GM12865 (cell line): Measurements from ENCODE around the gene ARHGAP11A.

Source experiments
- DNase-seq: peaks from one replicate; pipeline ENCODE4 v3.0.0; 2010; ENCODE audit warnings: low read depth
- H3K4me3 ChIP-seq: 2 replicates; pipeline ENCODE4 v1.5.1; 2011; ENCODE audit warnings: mild to moderate bottlenecking, low read depth, low read length, control low read depth
- TF ChIP-seq, protein P1 (sequence below): IDR thresholded peaks from 2 replicates; pipeline ENCODE4 v1.5.1; 2011; ENCODE audit warnings: low read length, control low read depth, low read depth, inconsistent platforms; ENCODE audit not compliant: insufficient read depth; ENCODE audit errors: missing control alignments

Gene ARHGAP11A

DNA sequence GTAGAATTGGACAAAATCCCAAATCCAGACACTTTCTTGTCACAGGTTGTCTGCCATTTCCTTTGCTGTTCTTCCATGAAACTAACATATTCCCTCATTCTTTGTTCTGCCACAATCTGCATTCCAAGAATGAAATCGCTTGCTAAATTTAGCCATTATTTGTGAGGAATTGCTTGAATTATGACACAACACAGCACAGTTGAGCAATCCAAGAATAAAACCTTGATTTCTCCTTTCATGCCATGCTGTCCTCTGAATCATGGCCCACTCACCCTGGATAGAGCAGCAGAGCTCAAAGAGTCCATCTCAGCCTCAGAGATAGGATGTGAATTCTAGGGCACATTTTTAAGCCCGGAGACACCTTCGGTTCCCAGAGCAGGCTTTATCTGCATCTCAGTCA, 67.3 kb downstream of the ARHGAP11A start:
- TF ChIP-seq, protein P1, sequence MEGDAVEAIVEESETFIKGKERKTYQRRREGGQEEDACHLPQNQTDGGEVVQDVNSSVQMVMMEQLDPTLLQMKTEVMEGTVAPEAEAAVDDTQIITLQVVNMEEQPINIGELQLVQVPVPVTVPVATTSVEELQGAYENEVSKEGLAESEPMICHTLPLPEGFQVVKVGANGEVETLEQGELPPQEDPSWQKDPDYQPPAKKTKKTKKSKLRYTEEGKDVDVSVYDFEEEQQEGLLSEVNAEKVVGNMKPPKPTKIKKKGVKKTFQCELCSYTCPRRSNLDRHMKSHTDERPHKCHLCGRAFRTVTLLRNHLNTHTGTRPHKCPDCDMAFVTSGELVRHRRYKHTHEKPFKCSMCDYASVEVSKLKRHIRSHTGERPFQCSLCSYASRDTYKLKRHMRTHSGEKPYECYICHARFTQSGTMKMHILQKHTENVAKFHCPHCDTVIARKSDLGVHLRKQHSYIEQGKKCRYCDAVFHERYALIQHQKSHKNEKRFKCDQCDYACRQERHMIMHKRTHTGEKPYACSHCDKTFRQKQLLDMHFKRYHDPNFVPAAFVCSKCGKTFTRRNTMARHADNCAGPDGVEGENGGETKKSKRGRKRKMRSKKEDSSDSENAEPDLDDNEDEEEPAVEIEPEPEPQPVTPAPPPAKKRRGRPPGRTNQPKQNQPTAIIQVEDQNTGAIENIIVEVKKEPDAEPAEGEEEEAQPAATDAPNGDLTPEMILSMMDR: no peak
- DNase-seq: no peak
- no peak overlapping the region for H3K4me3 ChIP-seq

DNA sequence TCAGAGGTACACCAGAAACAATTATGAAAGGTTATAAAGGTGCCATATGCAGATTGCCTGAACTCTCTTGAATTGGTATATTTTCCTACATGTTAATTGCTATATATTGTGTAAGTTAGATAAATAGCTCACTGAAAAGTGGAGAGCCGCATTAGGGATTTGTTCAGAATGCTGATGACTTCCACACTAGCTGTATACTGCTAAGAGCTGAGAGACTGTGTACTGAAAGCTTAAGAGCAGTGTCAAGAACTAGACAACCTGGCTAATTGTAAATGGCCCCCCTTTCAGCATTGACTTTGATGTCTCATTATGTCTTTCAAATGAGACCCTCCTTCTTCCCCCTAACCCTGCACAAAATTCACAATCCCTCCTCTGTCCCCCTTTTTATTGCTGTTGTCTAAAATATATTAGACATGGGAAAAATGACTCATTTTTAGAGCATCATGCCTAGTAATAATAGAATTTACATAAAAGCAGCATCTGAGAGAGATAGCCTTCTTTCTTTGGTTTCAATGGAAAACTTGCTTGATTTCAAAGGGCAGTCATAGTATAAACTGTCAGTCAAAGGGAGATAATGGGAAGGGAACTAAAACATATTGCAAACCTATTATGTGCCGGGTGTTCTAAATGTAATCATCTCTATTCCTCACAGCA, 67.8 kb downstream of the ARHGAP11A start:
- H3K4me3 ChIP-seq: no peak overlapping the region
- DNase-seq: no peak
- TF ChIP-seq, protein P1: no peak

DNA sequence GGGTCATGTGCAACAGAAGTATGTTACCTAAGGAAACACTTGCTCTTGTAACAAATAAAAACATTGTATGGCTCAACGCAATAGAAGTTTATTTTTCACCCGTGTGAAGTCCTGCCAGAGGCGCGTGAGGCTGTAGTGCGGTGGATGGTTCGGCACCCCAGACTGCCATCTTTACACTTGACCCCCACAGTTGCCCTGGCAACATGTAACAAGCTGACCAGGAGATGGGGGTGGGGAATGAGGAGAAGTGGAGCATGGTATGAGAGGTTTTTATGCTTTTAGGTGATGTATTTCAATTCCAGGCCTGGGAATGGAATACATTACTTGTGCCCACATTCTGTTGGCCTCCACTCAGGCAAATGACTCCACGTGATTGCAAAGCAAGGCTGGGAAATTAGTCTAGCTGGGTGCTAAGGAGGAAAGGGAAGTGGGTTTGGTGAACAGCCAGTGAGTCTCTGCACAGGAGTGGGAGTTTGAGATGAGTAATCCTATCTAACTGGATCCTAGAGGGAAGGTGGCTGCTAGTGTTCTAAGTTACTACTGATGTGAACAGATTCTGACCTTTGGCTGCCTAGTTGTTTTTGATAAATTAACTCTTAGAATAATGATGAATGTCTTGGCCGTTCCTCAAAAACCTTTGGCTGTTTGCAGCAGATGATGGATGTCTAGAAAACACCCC, 68.7 kb downstream of the ARHGAP11A start:
- TF ChIP-seq, protein P1: no peak
- peak; percentile 21 for DNase-seq
- no peak overlapping the region for H3K4me3 ChIP-seq

DNA sequence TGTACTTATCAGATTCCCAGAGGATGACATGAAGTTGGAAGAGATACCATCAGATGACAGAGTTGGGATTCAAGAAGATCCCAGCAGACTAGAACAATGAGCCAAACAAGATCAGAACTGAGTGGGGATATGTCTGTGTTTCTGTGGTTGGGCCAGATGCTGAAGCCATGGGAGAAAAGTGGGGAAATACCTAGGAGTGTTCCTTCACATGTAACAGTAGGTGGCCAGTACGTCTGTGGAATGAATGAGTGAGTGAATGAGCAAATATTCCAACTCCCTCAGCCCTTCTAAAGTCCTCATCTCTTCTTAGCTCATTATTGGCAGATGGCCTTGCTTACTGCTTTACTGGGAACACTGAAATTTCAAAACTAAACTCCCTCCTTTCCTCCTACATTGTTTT, 70.3 kb downstream of the ARHGAP11A start:
- no peak overlapping the region for H3K4me3 ChIP-seq
- TF ChIP-seq, protein P1: no peak
- DNase-seq: no peak

DNA sequence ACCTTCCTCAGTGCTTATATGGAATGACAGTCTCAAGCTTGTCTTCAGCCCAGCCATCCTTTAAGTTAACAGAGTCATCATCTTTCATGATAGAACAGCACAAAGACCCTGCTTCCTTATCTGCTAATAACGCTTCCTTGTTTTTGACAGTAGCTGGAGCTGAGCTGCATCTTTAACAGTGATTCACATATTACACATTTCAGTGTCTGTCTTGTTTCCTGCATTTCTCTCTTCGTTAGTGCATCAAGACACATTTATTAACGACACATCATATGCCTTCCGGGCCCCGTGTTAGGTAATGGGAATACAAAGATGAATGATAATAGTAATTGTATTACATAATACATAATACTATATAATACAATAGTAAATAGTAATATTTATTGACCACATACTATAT, 72.3 kb downstream of the ARHGAP11A start:
- DNase-seq: no peak
- TF ChIP-seq, protein P1: no peak
- no peak overlapping the region for H3K4me3 ChIP-seq

DNA sequence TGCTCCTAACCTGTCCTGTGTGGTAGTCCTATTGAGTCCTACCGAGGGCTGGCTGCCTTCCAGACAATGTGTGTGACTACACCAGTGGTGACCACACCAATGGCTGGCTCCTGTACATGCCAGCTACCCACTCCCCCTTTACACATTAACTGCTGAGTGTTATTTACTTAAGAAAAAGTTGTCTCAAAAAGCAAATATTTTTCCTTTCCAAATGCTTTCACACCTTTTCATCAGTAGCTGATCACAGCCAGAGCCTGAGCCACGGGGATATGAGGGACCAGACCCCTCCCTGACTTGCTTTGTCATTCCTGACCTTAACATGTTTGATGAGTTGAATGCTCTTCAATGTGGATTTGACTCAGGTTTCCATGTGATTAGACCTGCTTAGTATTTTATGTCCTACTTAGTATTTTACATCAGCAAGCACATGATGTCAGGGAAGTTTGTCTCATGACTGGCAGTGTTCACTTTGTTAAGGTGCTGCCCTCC, 72.9 kb downstream of the ARHGAP11A start:
- H3K4me3 ChIP-seq: no peak overlapping the region
- DNase-seq: no peak
- TF ChIP-seq, protein P1: no peak
